DND-41 (cell line): ENCODE data around the gene SEC16A.

ENCODE experiments used
- ATAC-seq: fragments of 200-7000 bp; cut with Tn5 transposase; 3 replicates; pipeline ENCODE4 v1.9.1; 2021; ENCODE audit warnings: low read depth; ENCODE audit not compliant: insufficient read depth
- DNase-seq: peaks from one replicate; pipeline ENCODE4 v3.0.0-alpha.2; 2020
- H2AFZ ChIP-seq: 2 replicates; pipeline ENCODE4 v1.6.0; 2012; ENCODE audit warnings: low read depth, low read length
- H3K27ac ChIP-seq: 2 replicates; pipeline ENCODE4 v1.5.1; 2012; ENCODE audit warnings: low read length, inconsistent platforms
- H3K27me3 ChIP-seq: fragments of 200-600 bp; sonication (generic); 2 replicates; pipeline ENCODE4 v1.6.0; 2012; ENCODE audit warnings: low read length, mild to moderate bottlenecking, inconsistent platforms; ENCODE audit not compliant: insufficient read depth, poor library complexity
- H3K36me3 ChIP-seq: 2 replicates; pipeline ENCODE4 v1.5.1; 2012; ENCODE audit warnings: low read length, inconsistent platforms; ENCODE audit not compliant: insufficient read depth
- H3K4me1 ChIP-seq: 2 replicates; pipeline ENCODE4 v1.5.1; 2012; ENCODE audit warnings: mild to moderate bottlenecking, low read length; ENCODE audit not compliant: insufficient read depth
- H3K4me2 ChIP-seq: 2 replicates; pipeline ENCODE4 v1.6.0; 2012; ENCODE audit warnings: mild to moderate bottlenecking, moderate library complexity, low read length, inconsistent platforms; ENCODE audit not compliant: insufficient read depth
- H3K4me3 ChIP-seq, 2 experiments: fragments of 200-600 bp in 1 of 2; shearing (Covaris generic) in 1 of 2; 2 replicates each; pipeline ENCODE4 v1.5.1; 2012 to 2016; ENCODE audit warnings: inconsistent platforms in 2 of 2, low read length in 2 of 2, mild to moderate bottlenecking in 2 of 2, low read depth in 1 of 2, moderate library complexity in 1 of 2
- H3K79me2 ChIP-seq: 2 replicates; pipeline ENCODE4 v1.6.0; 2012; ENCODE audit warnings: low read length, inconsistent platforms; ENCODE audit not compliant: insufficient read depth
- H3K9ac ChIP-seq: 2 replicates; pipeline ENCODE4 v1.6.0; 2012; ENCODE audit warnings: low read depth, mild to moderate bottlenecking, inconsistent platforms, low read length, moderate library complexity
- H3K9me3 ChIP-seq: 2 replicates; pipeline ENCODE4 v1.5.1; 2012; ENCODE audit warnings: low read length, moderate library complexity, mild to moderate bottlenecking, inconsistent platforms; ENCODE audit not compliant: insufficient read depth, severe bottlenecking
- H4K20me1 ChIP-seq: 2 replicates; pipeline ENCODE4 v1.6.0; 2012; ENCODE audit warnings: low read length; ENCODE audit not compliant: insufficient read depth
- EZH2 ChIP-seq: IDR thresholded peaks from 3 replicates; pipeline ENCODE4 v1.6.1; 2012; ENCODE audit warnings: borderline replicate concordance, low read depth, mild to moderate bottlenecking, moderate library complexity, low read length, inconsistent platforms; ENCODE audit not compliant: severe bottlenecking
- TF ChIP-seq, protein P1 (sequence below): IDR thresholded peaks from 2 replicates; pipeline ENCODE4 v1.5.1; 2012; ENCODE audit warnings: borderline replicate concordance, low read length, moderate library complexity, mild to moderate bottlenecking; ENCODE audit not compliant: poor library complexity, severe bottlenecking; ENCODE audit errors: extremely low read depth

Gene SEC16A

DNA sequence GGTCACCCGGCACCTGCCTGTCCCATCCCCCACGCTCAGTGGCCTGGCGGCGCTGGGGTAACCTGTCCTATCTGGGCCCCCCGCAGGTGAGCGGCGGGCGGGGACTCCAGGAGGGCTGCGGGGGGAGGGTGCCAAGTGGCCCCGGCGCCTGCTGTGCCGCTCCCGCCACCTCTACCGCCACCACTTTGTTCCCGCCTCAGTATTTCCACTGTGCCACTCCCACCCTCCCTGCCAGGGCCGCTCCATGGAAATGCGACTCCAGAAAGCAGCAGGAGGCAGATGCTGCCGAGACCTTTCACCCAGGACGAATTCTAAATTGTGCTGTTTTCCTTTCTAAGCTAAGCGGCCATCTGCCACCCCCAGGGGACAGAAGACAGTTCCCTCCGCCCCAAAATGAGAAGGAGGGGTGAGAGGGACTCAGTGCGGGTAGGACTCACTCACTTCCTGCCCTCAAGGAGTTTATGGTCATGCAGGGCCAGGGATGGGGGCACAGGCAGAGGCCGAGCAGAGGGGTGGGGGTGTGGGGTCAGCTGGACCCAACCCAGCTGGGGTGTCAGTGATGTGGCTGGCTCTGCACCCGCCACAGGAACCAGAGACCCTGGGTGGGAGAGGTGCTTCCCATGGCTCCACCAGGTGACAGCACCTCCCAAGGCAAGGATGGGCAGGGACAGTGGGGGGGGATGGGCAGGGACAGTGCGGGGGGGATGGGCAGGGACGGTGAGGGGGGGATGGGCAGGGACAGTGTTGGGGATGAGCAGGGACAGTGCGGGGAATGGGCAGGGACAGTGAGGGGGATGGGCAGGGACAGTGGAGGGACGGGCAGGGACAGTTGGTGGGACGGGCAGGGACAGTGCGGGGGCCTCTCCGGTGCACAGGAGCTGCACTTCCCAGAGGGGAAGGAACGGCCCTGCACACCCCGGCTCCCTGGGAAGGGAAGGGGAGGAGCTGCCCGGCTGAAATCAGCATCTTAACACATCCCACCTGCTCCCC lies 45.2 kb upstream of the SEC16A start:
- Histone ChIP-seq H3K79me2 (peaks cover 99% of the 10 kb centered on the region), H2AFZ (no peak overlapping the region), H3K4me3 (no peak overlapping the region), H3K4me2 (no peak overlapping the region), H3K27me3 (no peaks in the 10 kb centered on the region), H3K9ac (no peak overlapping the region), H4K20me1 (peaks cover 95% of the 10 kb centered on the region), H3K27ac (no peak overlapping the region), H3K36me3 (peaks cover 89% of the 10 kb centered on the region), H3K9me3 (no peaks in the 10 kb centered on the region), H3K4me1 (peaks cover 29% of the 10 kb centered on the region; the same call in 1 of the 2 replicates)
- TF ChIP-seq, protein P1, sequence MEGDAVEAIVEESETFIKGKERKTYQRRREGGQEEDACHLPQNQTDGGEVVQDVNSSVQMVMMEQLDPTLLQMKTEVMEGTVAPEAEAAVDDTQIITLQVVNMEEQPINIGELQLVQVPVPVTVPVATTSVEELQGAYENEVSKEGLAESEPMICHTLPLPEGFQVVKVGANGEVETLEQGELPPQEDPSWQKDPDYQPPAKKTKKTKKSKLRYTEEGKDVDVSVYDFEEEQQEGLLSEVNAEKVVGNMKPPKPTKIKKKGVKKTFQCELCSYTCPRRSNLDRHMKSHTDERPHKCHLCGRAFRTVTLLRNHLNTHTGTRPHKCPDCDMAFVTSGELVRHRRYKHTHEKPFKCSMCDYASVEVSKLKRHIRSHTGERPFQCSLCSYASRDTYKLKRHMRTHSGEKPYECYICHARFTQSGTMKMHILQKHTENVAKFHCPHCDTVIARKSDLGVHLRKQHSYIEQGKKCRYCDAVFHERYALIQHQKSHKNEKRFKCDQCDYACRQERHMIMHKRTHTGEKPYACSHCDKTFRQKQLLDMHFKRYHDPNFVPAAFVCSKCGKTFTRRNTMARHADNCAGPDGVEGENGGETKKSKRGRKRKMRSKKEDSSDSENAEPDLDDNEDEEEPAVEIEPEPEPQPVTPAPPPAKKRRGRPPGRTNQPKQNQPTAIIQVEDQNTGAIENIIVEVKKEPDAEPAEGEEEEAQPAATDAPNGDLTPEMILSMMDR, result no peak
- TF ChIP-seq EZH2, result no peak
- no peak for ATAC-seq
- no peak for DNase-seq

DNA sequence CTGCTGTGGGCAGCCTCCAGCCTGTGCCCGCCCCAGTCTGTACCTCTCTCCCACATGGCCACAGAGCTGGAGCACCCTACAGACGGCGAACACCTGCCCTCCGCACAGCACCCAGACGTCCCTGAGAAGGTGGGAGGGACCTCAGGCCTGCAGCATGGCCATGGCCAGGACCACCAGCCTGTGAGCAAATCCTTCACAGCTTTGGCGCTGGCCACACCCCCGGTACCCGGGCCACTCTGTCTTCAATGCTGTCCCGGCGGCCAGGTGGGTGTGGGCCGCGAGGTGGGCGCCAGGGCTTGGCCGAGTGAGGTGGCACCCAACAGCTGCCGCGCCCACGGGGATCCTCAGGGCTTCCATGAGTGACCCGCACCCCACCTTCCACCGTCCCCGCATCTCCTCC lies 44.3 kb upstream of the SEC16A start:
- no peaks in the 10 kb centered on the region for H3K27me3 ChIP-seq
- no peak for DNase-seq
- no peak overlapping the region for H3K4me2 ChIP-seq
- no peaks in the 10 kb centered on the region for H3K9me3 ChIP-seq
- H4K20me1 ChIP-seq, result peaks cover 95% of the 10 kb centered on the region
- H3K79me2 ChIP-seq, result peaks cover 99% of the 10 kb centered on the region
- H3K27ac ChIP-seq, result no peak overlapping the region
- no peak overlapping the region for H3K4me3 ChIP-seq
- no peak overlapping the region for H3K9ac ChIP-seq
- TF ChIP-seq, protein P1, result no peak
- no peak for TF ChIP-seq EZH2
- H2AFZ ChIP-seq, result no peak overlapping the region
- ATAC-seq, result no peak
- H3K36me3 ChIP-seq, result peaks cover 90% of the 10 kb centered on the region
- H3K4me1 ChIP-seq, result peaks cover 22% of the 10 kb centered on the region; the same call in 1 of the 2 replicates

DNA sequence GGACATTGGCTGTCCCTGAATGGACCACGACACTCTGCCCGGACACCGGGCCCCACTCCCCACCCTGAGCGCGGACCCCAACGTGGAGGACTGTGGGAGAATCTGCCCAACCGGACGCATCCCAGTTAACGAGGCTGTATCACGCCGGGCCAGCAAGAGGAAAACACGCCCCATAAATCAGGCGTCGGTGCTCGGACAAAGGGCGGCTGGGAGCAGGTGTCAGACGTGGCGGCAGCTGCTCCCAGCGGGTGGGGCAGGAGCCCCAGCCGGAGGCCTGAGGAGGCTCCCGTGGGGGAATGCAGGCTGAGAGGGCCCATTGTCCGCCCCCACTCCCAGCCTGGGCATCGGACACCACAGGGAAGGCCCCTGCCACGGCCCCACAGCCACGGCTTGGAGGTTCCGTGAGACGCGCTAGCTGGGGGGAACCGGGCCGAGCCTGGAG lies 43.8 kb upstream of the SEC16A start:
- Histone ChIP-seq H3K36me3 (peaks cover 88% of the 10 kb centered on the region), H3K9ac (no peak overlapping the region), H3K27me3 (no peaks in the 10 kb centered on the region), H4K20me1 (peaks cover 92% of the 10 kb centered on the region), H3K9me3 (no peaks in the 10 kb centered on the region), H3K4me1 (peaks cover 21% of the 10 kb centered on the region; the same call in 1 of the 2 replicates), H3K4me3 (no peak overlapping the region), H3K27ac (no peak overlapping the region), H2AFZ (no peak overlapping the region), H3K79me2 (peaks cover 97% of the 10 kb centered on the region), H3K4me2 (no peak overlapping the region)
- TF ChIP-seq, protein P1, result no peak
- no peak for TF ChIP-seq EZH2
- no peak for ATAC-seq
- no peak for DNase-seq
